Smooth muscle cell (in vitro differentiated cells): ENCODE results near the gene SUCLA2. TPM values are rescaled to one million over a fixed set of nuclear protein-coding genes. Genes with fewer than 3 reads are reported as not detected.

Source experiments
- DNase-seq: peaks from one replicate; lab custom pipeline; 2025; ENCODE audit not compliant: unreplicated experiment; lab: John Stamatoyannopoulos, UW
- H2AFZ ChIP-seq: fragments of 200-600 bp; sonication (generic); 2 replicates; pipeline ENCODE4 v1.6.0; 2016; ENCODE audit warnings: antibody characterized with exemption, low read depth, mild to moderate bottlenecking
- H3F3A ChIP-seq: fragments of 200-600 bp; sonication (generic); 2 replicates; pipeline ENCODE4 v1.6.0; 2017; ENCODE audit warnings: antibody characterized with exemption, low read depth
- H3K27ac ChIP-seq: fragments of 200-600 bp; sonication (generic); 2 replicates; pipeline ENCODE4 v1.5.1; 2016; ENCODE audit warnings: low read depth, mild to moderate bottlenecking
- H3K27me3 ChIP-seq: fragments of 200-600 bp; sonication (generic); 2 replicates; pipeline ENCODE4 v1.6.1; 2016; ENCODE audit warnings: low read depth, mild to moderate bottlenecking
- H3K36me3 ChIP-seq: fragments of 200-600 bp; sonication (generic); 2 replicates; pipeline ENCODE4 v1.5.1; 2016; ENCODE audit warnings: low read depth
- H3K4me1 ChIP-seq: fragments of 200-600 bp; sonication (generic); 2 replicates; pipeline ENCODE4 v1.5.1; 2016; ENCODE audit warnings: low read depth
- H3K4me2 ChIP-seq: fragments of 200-600 bp; sonication (generic); 2 replicates; pipeline ENCODE4 v1.6.0; 2016; ENCODE audit warnings: mild to moderate bottlenecking
- H3K4me3 ChIP-seq: fragments of 200-600 bp; sonication (generic); 2 replicates; pipeline ENCODE4 v1.5.1; 2016; ENCODE audit warnings: mild to moderate bottlenecking
- H3K79me2 ChIP-seq: fragments of 200-600 bp; sonication (generic); 2 replicates; pipeline ENCODE4 v1.6.0; 2016; ENCODE audit warnings: low read depth, mild to moderate bottlenecking
- H3K9ac ChIP-seq: fragments of 200-600 bp; sonication (generic); 2 replicates; pipeline ENCODE4 v1.6.0; 2016; ENCODE audit warnings: low read depth
- H3K9me3 ChIP-seq: fragments of 200-600 bp; sonication (generic); replicated peaks from 2 replicates; pipeline ENCODE4 v1.5.1; 2016; ENCODE audit warnings: low read depth
- H4K20me1 ChIP-seq: fragments of 200-600 bp; sonication (generic); 2 replicates; pipeline ENCODE4 v1.6.0; 2016; ENCODE audit warnings: low read depth
- CTCF ChIP-seq: fragments of 200-600 bp; sonication (generic); IDR thresholded peaks from 2 replicates; pipeline ENCODE4 v1.5.1; 2017; ENCODE audit warnings: borderline replicate concordance, mild to moderate bottlenecking, antibody characterized with exemption; ENCODE audit not compliant: insufficient read depth, poor library complexity, severe bottlenecking
- WGBS: methylation state at CpG from one replicate; pipeline ENCODE4 v1.1.7; 2016; ENCODE audit warnings: low lambda C conversion rate; 5-methylcytosine and 5-hydroxymethylcytosine counted together
- polyA plus RNA-seq: library from polyadenylated mRNA; unstranded; fragments of >200 nt; fragmentation: Nextera tagmentation; extraction: Ambion mirVana; gene quantifications from 2 replicates; pipeline ENCODE4 v1.2.1, GENCODE V29; 2016
- total RNA-seq: library from RNA; depleted of rRNA; stranded (reverse); fragments of >200 nt; gene quantifications from 2 replicates; pipeline ENCODE4 v1.2.3, GENCODE V29; 2014

SUCLA2 gene
- total RNA-seq (62.0 and 63.0 TPM in 2 replicates), polyA plus RNA-seq (43.5 and 48.3 TPM in 2 replicates)

DNA sequence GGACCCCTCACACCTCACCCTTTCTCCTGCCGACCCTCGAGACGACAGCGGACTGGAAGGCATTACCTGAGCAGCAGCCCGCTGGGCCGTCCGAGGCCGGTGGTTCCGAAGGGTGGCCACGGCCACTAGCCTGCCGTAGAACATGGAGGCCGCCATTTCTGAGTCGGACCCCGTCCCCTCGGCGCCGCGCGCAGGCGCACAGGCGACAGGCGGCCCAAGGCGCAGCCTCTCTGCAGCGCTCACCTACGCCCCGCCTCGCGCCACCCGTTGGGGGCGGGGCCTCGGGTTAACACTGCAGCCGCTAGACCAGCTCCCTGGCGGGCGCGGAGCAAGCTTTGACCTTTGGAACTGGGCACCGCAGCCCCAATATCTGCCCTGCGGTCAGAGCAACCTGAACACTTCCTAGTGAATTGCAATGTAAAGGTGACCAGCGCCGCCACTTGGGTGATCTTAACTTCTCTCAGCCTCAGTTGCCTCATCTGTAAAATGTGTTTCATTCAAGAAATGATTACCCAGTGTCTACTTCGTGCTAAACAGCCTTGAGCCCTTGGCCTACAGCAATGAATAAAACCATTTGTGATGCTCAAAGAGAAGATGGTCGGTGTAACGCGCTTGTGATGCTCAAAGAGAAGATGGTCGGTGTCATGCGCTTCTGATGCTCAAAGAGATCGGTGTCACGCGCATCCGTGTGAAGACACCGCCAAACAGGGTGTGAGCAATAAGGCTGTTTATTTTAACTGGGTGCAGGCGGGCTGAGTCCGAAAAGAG lies at the start of gene SUCLA2:
Gene SUCLA2, minus strand, starts transcription at position 160 of the 768 bp plus-strand sequence. Its CDS starts 4 bp downstream, at position 156.
- peaks cover 4% of the 10 kb centered on the region for H4K20me1 ChIP-seq

DNA sequence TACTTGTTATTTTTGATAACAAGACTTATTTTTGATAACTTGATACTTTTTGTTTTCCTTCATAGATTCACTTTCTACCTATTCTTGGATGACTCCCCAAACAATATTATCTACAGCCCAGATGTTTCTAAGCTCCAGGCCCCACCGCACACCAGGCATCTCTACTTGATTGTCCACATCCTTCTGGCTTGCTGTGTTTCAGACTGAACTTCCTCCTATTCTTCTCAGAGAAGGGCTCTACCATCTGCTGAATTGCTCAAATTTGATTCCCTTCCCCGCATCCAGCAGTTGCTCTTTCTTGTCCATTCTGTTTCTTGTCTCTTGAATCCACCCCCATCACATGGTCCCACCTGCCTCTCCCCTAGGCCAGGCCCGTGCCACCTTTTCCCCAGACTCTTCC lies 49.5 kb upstream of the SUCLA2 start:
- no peaks in the 10 kb centered on the region for H3F3A ChIP-seq

More for the DNA sequence above, at the start of gene SUCLA2:
- peak within 1 kb of the TSS; percentile 96 for H2AFZ ChIP-seq
- peak; percentile 57 for DNase-seq
- H3K36me3 ChIP-seq: no peaks in the 10 kb centered on the region
- peak within 1 kb of the TSS; percentile 89 for H3K4me2 ChIP-seq
- H3K4me1 ChIP-seq: peaks cover 8% of the 10 kb centered on the region
- H3K9ac ChIP-seq: peak within 1 kb of the TSS; percentile 85
- peak within 1 kb of the TSS; percentile 91 for H3K4me3 ChIP-seq
- H3F3A ChIP-seq: no peaks in the 10 kb centered on the region
- no peak for TF ChIP-seq CTCF
- H3K27me3 ChIP-seq: no peaks in the 10 kb centered on the region
- 2% methylated on average over 52 of the region's 52 CpGs for WGBS
- peak within 1 kb of the TSS; percentile 21 for H3K27ac ChIP-seq
- H3K79me2 ChIP-seq: peaks cover 46% of the 10 kb centered on the region
- H3K9me3 ChIP-seq: no peaks in the 10 kb centered on the region

GRCh38 chr13:48043789-48044503 lies 42.9 kb upstream of the SUCLA2 start:
- no peak overlapping the region for H2AFZ ChIP-seq
- DNase-seq: no peak

More for the DNA sequence above, 49.5 kb upstream of the SUCLA2 start:
- Histone ChIP-seq H3K4me2 (no peak overlapping the region), H4K20me1 (peaks cover 3% of the 10 kb centered on the region), H3K4me1 (no peaks in the 10 kb centered on the region), H2AFZ (no peak overlapping the region), H3K27ac (no peak overlapping the region), H3K9me3 (no peaks in the 10 kb centered on the region), H3K79me2 (no peaks in the 10 kb centered on the region), H3K4me3 (no peak overlapping the region), H3K36me3 (no peaks in the 10 kb centered on the region), H3K9ac (no peak overlapping the region), H3K27me3 (no peaks in the 10 kb centered on the region)
- no peak for TF ChIP-seq CTCF
- DNase-seq: no peak
- WGBS: 100% methylated on average over 3 of the region's 3 CpGs

More at GRCh38 chr13:48043789-48044503, 42.9 kb upstream of the SUCLA2 start:
- H3K4me2 ChIP-seq: no peak overlapping the region
- no peak overlapping the region for H3K9ac ChIP-seq
- H3K4me1 ChIP-seq: no peaks in the 10 kb centered on the region
- H3F3A ChIP-seq: no peaks in the 10 kb centered on the region
- no peak overlapping the region for H3K4me3 ChIP-seq
- peaks cover 8% of the 10 kb centered on the region for H3K36me3 ChIP-seq
- H3K27me3 ChIP-seq: no peaks in the 10 kb centered on the region
- no peaks in the 10 kb centered on the region for H3K79me2 ChIP-seq
- no peaks in the 10 kb centered on the region for H4K20me1 ChIP-seq
- no peak overlapping the region for H3K27ac ChIP-seq
- TF ChIP-seq CTCF: no peak
- no peaks in the 10 kb centered on the region for H3K9me3 ChIP-seq
